ENCODE measurements around the gene CARD18.
"Not testable (repeated sequence)": the region's sequence is repeated elsewhere in the genome, so short reads cannot be mapped to it uniquely, and the experiment has no call there.

The CARD18 gene

DNA sequence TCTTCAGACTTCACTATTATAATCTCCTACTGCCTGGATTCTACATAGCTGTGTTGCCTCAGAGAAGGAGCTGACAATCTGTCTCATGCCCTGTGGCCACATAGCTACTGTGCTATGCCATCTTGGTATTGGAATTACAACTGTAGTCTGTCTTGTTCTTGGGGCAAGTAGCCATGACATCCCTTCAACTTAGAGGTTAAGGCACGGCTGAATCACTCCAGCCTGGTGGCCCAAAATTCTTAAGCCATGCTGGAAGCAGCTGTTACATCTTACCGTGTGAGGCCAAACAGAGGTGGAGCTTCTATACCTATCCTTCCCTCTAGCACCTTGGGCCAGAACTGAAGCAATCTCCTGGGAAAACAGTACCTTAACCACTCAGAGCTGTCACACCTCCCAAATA lies 14.8 kb downstream of the CARD18 start:
- H3K4me3 ChIP-seq, result no peak overlapping the region
- H3K36me3 ChIP-seq (ENCODE audit: insufficient read depth, low read length), result no peaks in the 10 kb centered on the region
- H3K27ac ChIP-seq, result no peak overlapping the region
- no peak for DNase-seq (ENCODE audit: low read depth, low spot score)
- no peak overlapping the region for H3K9ac ChIP-seq (ENCODE audit: insufficient read length)
- TF ChIP-seq FOXP2 (optimal IDR thresholded peaks at IDR 0.05; ENCODE audit: control extremely low read depth, extremely low read length, insufficient read depth) (no peak), POLR2AphosphoS5 (IDR thresholded peaks at IDR 0.05; ENCODE audit: borderline replicate concordance, low read depth, low read length) (no peak), EZH2 (IDR thresholded peaks at IDR 0.05) (no peak)
- no peaks in the 10 kb centered on the region for H3K9me3 ChIP-seq (ENCODE audit: low read depth, low read length)

DNA sequence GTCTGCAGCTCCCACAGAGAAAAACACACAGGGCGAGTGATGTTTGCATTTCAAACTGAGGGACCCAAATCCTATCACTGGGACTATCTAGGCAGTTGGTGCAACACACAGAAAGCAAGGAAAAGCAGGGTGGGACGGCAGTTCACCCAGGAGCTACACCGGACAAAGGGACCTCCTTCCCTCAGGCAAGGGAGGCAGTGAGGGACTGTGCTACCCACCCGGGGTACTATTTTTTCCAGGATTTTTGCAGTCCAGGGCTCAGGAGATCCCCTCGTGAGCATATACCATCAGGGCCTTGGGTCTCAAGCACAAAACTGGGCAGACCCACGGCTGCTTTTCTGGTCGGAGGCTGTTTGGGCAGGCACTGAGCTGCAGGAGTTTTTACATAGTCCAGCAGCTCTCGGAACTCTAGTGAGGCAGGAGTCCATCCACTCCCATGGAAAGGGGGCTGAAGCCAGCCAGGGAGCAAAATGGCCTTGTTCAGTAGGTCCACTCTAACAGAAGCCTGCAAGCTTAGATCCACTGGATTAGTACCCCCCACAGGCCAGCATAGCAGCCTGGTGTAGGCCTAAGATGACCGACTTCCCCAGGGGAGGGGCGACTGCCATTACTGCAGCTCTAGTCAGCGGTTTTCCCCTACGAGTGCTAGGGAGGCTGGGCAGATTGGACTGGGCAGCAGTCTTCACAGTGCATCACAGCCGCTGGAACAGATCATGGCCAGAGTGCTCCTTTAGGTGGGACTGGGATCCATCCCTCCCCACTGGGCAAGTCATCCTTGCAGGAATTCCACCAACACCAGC lies 28.2 kb downstream of the CARD18 start:
- Histone ChIP-seq H3K27ac (no peak overlapping the region), H3K4me3 (no peak overlapping the region), H3K9ac (ENCODE audit: insufficient read length) (no peak overlapping the region), H3K36me3 (ENCODE audit: insufficient read depth, low read length) (no peaks in the 10 kb centered on the region), H3K9me3 (ENCODE audit: low read depth, low read length) (no peaks in the 10 kb centered on the region)
- no peak for DNase-seq (ENCODE audit: low read depth, low spot score)
- no peak for TF ChIP-seq EZH2 (IDR thresholded peaks at IDR 0.05)
- no peak for TF ChIP-seq POLR2AphosphoS5 (IDR thresholded peaks at IDR 0.05; ENCODE audit: borderline replicate concordance, low read depth, low read length)
- no peak for TF ChIP-seq FOXP2 (optimal IDR thresholded peaks at IDR 0.05; ENCODE audit: control extremely low read depth, extremely low read length, insufficient read depth)

DNA sequence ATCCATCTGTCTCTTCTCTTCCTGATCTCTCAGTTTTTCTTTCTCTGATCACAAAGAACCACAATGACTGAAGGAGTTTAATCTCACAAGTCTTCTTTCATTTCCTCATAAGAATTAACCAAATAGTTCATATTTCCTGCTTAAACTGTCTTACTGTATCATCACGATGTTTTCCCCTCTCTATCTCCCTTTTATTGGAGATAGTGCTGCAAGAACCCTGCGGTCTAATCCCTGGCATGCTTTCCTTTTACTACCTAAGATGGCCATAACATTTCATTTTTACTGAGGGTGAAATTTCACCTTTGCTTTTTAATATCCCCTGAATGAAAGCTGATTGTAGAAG lies 28.9 kb downstream of the CARD18 start:
- Histone ChIP-seq H3K9me3 (ENCODE audit: low read depth, low read length) (no peaks in the 10 kb centered on the region), H3K36me3 (ENCODE audit: insufficient read depth, low read length) (no peaks in the 10 kb centered on the region), H3K27ac (peak overlapping the region; percentile 21; the same call in 1 of the 2 replicates), H3K9ac (ENCODE audit: insufficient read length) (no peak overlapping the region), H3K4me3 (peak overlapping the region; percentile 51)
- no peak for TF ChIP-seq EZH2 (IDR thresholded peaks at IDR 0.05)
- no peak for TF ChIP-seq POLR2AphosphoS5 (IDR thresholded peaks at IDR 0.05; ENCODE audit: borderline replicate concordance, low read depth, low read length)
- TF ChIP-seq FOXP2 (optimal IDR thresholded peaks at IDR 0.05; ENCODE audit: control extremely low read depth, extremely low read length, insufficient read depth), result no peak
- DNase-seq (ENCODE audit: low read depth, low spot score), result no peak

DNA sequence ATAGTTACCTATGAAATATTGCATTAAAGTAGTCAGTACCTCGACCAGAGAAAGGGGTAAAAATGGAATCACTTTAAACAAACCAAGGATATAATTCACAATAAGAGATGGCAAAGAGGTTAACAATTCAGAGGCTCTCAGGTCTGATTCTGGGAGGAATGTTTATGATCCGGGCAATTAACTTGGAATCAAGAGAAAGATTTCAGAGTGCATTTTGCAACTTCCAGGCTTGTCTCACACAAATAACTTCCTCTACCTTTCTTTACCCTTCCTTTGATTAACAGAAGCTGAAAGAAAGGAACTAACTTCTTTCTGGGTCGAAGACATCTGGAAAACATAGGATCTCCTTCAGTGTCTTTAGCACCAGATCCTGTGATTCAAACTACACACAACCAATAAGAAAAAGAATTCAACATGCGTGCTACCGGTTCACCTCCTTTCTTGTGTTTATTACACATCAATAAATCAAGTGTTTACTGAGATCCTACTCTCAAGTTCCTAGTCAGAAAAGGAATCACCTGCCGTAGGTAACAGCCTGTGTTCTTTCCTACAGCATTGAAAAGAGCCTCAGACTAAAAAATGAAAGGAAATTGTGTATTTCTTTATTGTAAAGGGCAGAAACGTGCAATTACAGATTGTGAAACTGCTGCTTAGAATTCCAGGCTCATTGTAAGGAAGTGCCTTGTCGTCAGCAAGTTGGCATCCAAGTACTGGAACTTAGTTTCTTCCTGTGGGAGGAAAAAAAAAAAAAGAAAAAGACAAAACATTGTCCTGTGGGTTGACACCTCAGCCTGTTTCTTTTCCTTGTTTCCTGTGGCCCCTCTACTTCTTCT lies 29.5 kb downstream of the CARD18 start:
- peak overlapping the region; percentile 53 for H3K9ac ChIP-seq (ENCODE audit: insufficient read length)
- peak overlapping the region; percentile 51 for H3K4me3 ChIP-seq
- no peaks in the 10 kb centered on the region for H3K9me3 ChIP-seq (ENCODE audit: low read depth, low read length)
- H3K27ac ChIP-seq, result peak overlapping the region; percentile 21; the same call in 1 of the 2 replicates
- no peak for TF ChIP-seq FOXP2 (optimal IDR thresholded peaks at IDR 0.05; ENCODE audit: control extremely low read depth, extremely low read length, insufficient read depth)
- TF ChIP-seq EZH2 (IDR thresholded peaks at IDR 0.05), result no peak
- no peak for TF ChIP-seq POLR2AphosphoS5 (IDR thresholded peaks at IDR 0.05; ENCODE audit: borderline replicate concordance, low read depth, low read length)
- no peak for DNase-seq (ENCODE audit: low read depth, low spot score)
- H3K36me3 ChIP-seq (ENCODE audit: insufficient read depth, low read length), result no peaks in the 10 kb centered on the region

DNA sequence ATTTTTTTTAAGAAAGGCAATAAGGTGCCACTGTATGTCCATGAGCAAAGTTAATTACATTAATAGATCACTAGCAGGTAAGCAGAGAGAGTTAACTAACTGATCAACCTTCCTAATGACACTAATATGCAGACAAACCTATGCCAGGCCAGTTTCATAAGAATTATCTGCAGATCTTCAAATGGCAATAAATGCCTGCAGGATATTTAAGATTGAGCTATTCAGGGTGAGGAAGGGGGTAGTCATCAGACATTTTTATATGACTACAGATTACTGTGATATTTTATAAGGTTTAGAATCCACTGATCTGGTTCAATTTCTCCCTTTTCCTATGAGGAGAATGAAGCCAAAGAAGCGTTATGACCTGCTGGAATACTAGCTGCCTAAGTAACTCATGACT lies 30.2 kb downstream of the CARD18 start:
- H3K27ac ChIP-seq, result no peak overlapping the region
- no peak for DNase-seq (ENCODE audit: low read depth, low spot score)
- H3K9ac ChIP-seq (ENCODE audit: insufficient read length), result no peak overlapping the region
- TF ChIP-seq EZH2 (IDR thresholded peaks at IDR 0.05) (no peak), POLR2AphosphoS5 (IDR thresholded peaks at IDR 0.05; ENCODE audit: borderline replicate concordance, low read depth, low read length) (no peak), FOXP2 (optimal IDR thresholded peaks at IDR 0.05; ENCODE audit: control extremely low read depth, extremely low read length, insufficient read depth) (no peak)
- no peaks in the 10 kb centered on the region for H3K36me3 ChIP-seq (ENCODE audit: insufficient read depth, low read length)
- H3K9me3 ChIP-seq (ENCODE audit: low read depth, low read length), result no peaks in the 10 kb centered on the region
- H3K4me3 ChIP-seq, result no peak overlapping the region

DNA sequence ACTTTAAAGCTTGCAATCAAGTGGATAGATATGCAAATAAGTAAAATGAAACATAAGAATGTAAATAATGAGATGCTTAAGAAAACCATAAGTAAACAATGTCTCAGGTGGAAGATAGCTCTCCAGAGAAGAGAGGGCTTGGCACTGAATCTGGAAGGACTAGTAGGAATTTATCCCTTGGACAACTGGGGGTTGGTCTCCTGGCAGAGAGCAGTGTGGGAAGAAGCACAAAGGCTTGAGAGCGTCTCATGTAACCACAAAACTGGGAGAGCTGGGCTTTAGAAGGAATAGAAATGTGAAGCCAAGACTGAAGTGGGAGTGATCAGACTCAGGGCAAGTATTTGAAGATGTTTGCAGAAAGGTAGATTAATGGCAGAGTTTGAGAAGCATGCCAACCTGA lies 31.3 kb downstream of the CARD18 start:
- H3K27ac ChIP-seq, result no peak overlapping the region
- no peak for TF ChIP-seq EZH2 (IDR thresholded peaks at IDR 0.05)
- no peak for TF ChIP-seq FOXP2 (optimal IDR thresholded peaks at IDR 0.05; ENCODE audit: control extremely low read depth, extremely low read length, insufficient read depth)
- TF ChIP-seq POLR2AphosphoS5 (IDR thresholded peaks at IDR 0.05; ENCODE audit: borderline replicate concordance, low read depth, low read length), result no peak
- no peak for DNase-seq (ENCODE audit: low read depth, low spot score)

DNA sequence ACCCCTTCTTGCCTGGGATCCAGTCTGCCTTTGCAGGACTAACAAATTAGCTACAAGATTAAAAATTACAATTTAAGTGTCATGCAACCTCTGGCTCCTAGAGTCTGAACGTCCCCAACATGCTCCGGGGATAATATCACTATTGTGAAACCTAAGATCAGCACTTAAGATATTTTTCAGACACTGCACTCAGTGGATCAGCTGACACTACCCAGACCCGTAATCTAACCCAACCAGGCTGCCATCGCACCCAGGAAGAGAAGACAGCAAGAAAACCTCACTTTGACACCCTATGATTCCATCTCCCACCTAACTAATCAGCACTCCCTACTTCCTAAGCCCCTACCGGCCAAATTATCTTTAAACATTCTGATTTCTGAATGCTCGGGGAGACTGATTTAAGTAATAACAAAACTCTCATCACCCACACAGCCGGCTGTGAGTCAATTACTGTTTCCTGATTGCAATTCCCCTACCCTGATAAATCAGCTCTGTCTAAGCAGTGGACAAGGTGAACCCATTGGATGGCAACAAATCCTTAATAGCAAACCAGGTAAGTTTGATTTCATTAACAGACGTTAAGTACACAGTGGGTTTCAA lies 32.2 kb downstream of the CARD18 start:
- H3K9ac ChIP-seq (ENCODE audit: insufficient read length); H3K27ac ChIP-seq; H3K4me3 ChIP-seq; DNase-seq (ENCODE audit: low read depth, low spot score); H3K9me3 ChIP-seq (ENCODE audit: low read depth, low read length); H3K36me3 ChIP-seq (ENCODE audit: insufficient read depth, low read length): not testable (repeated sequence)

More for the DNA sequence above, 31.3 kb downstream of the CARD18 start:
- Histone ChIP-seq H3K4me3 (no peak overlapping the region), H3K9me3 (ENCODE audit: low read depth, low read length) (no peaks in the 10 kb centered on the region), H3K36me3 (ENCODE audit: insufficient read depth, low read length) (no peaks in the 10 kb centered on the region), H3K9ac (ENCODE audit: insufficient read length) (no peak overlapping the region)

DNA sequence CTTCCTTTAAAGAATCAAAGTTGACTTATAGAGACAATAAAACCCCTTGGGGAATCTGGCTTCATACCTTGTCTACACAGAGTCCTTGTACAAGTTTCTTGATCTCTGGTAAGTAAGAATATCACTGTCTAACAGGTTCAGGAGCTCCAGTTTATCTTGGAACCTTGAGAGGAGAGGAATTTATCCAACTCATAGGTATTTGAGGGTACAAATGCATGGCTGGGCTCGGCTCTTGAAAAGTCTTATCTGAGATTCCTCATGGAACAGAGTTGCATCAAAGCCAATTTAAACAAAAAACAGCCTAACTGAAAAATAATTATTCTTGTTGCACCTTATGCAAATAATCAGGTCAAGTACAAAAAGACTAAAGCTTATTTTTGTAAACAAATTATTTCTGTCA lies 33.4 kb downstream of the CARD18 start:
- no peaks in the 10 kb centered on the region for H3K9me3 ChIP-seq (ENCODE audit: low read depth, low read length)
- TF ChIP-seq EZH2 (IDR thresholded peaks at IDR 0.05), result no peak
- H3K36me3 ChIP-seq (ENCODE audit: insufficient read depth, low read length), result no peaks in the 10 kb centered on the region
- DNase-seq (ENCODE audit: low read depth, low spot score), result no peak
- H3K4me3 ChIP-seq, result no peak overlapping the region
- H3K27ac ChIP-seq, result no peak overlapping the region
- H3K9ac ChIP-seq (ENCODE audit: insufficient read length), result no peak overlapping the region
